Embryonic facial prominence (tissue), 1 donor: Measurements from ENCODE around the gene BTN1A1.
"Not testable (repeated sequence)": the region's sequence is repeated elsewhere in the genome, so short reads cannot be mapped to it uniquely, and the experiment has no call there.

ENCODE experiments used
- DNase-seq: peaks from one replicate; pipeline ENCODE4 v3.0.0-alpha.2; 2016; ENCODE audit errors: extremely low spot score

The BTN1A1 gene

GRCh38 chr6:26500102-26500501, at the start of gene BTN1A1:
BTN1A1 (plus strand) TSS chr6:26500303; CDS start chr6:26501287, 984 bp downstream.
- DNase-seq = no peak

- no peak for DNase-seq
Measured at GRCh38 chr6:26452631-26453235, 47.4 kb upstream of the BTN1A1 start.

GRCh38 chr6:26454631-26455030, 45.5 kb upstream of the BTN1A1 start:
- no peak for DNase-seq

GRCh38 chr6:26455357-26455970, 44.6 kb upstream of the BTN1A1 start:
- no peak for DNase-seq

GRCh38 chr6:26457264-26457805, 42.8 kb upstream of the BTN1A1 start:
- DNase-seq = no peak

GRCh38 chr6:26457806-26458688, 42.1 kb upstream of the BTN1A1 start, which contains the start of gene BTN2A1:
BTN2A1 (plus strand) TSS chr6:26457955; CDS start chr6:26458637, 682 bp downstream.
- DNase-seq = peak; percentile 85

- DNase-seq = no peak
Measured at GRCh38 chr6:26459023-26459810, 40.9 kb upstream of the BTN1A1 start.

GRCh38 chr6:26461353-26461752, 38.8 kb upstream of the BTN1A1 start:
- not testable (repeated sequence) for DNase-seq

GRCh38 chr6:26464014-26464413, 36.1 kb upstream of the BTN1A1 start:
- no peak for DNase-seq

- no peak for DNase-seq
Measured at GRCh38 chr6:26464416-26465131, 35.5 kb upstream of the BTN1A1 start.

- DNase-seq = no peak
Measured at GRCh38 chr6:26465776-26466175, 34.3 kb upstream of the BTN1A1 start.

GRCh38 chr6:26468829-26469228, 31.3 kb upstream of the BTN1A1 start:
- no peak for DNase-seq

GRCh38 chr6:26470643-26471042, 29.5 kb upstream of the BTN1A1 start:
- no peak for DNase-seq

GRCh38 chr6:26471970-26472369, 28.1 kb upstream of the BTN1A1 start:
- DNase-seq = no peak

- no peak for DNase-seq
Measured at GRCh38 chr6:26472549-26473290, 27.4 kb upstream of the BTN1A1 start.

- DNase-seq = no peak
Measured at GRCh38 chr6:26473429-26473757, 26.7 kb upstream of the BTN1A1 start.

GRCh38 chr6:26473758-26474438, 26.2 kb upstream of the BTN1A1 start:
- peak; percentile 85 for DNase-seq

- no peak for DNase-seq
Measured at GRCh38 chr6:26474439-26474881, 25.6 kb upstream of the BTN1A1 start.
